GM12878 (cell line): ENCODE results near the gene FGF14. TPM values are rescaled to one million over a fixed set of nuclear protein-coding genes. Genes with fewer than 3 reads are reported as not detected.

ENCODE experiments used
- BRCA1 ChIP-seq: IDR thresholded peaks from 2 replicates; pipeline ENCODE4 v1.6.1; 2011; ENCODE audit warnings: low read depth, low read length, improper control_type of control experiment
- CHD2 ChIP-seq: IDR thresholded peaks from 2 replicates; pipeline ENCODE4 v1.6.1; 2011; ENCODE audit warnings: low read depth, low read length, improper control_type of control experiment, borderline replicate concordance
- EED ChIP-seq: sonication (generic); IDR thresholded peaks from 2 replicates; pipeline ENCODE4 v1.6.1; 2016; ENCODE audit warnings: antibody characterized with exemption, low read depth
- EGR1 ChIP-seq, 2 experiments: IDR thresholded peaks; 1 replicate in 1 of 2; 2 replicates in 1 of 2; pipeline ENCODE4 v1.6.1; 2011 to 2012; ENCODE audit warnings: low read depth in 2 of 2, low read length in 2 of 2, borderline replicate concordance in 1 of 2, mild to moderate bottlenecking in 1 of 2, moderate library complexity in 1 of 2
- EP300 ChIP-seq, 2 experiments: fragments of 150-350 bp in 1 of 2; IDR thresholded peaks; 2 replicates each; pipeline ENCODE4 v1.6.1; 2011 to 2012; ENCODE audit warnings: low read depth in 2 of 2, low read length in 2 of 2, borderline replicate concordance in 1 of 2, improper control_type of control experiment in 1 of 2, inconsistent platforms in 1 of 2; ENCODE audit not compliant: control insufficient read depth in 1 of 2
- MYB ChIP-seq: fragments of 150-350 bp; IDR thresholded peaks from 2 replicates; pipeline ENCODE4 v1.6.1; 2014; ENCODE audit warnings: mild to moderate bottlenecking, low read depth, low read length, borderline replicate concordance
- NFXL1 ChIP-seq: fragments of 450-650 bp; IDR thresholded peaks from 2 replicates; pipeline ENCODE4 v1.6.1; 2017; ENCODE audit warnings: antibody characterized with exemption, mild to moderate bottlenecking, borderline replicate concordance
- NFYA ChIP-seq: IDR thresholded peaks from 2 replicates; pipeline ENCODE4 v1.6.1; 2011; ENCODE audit warnings: low read depth, mild to moderate bottlenecking, low read length, improper control_type of control experiment, borderline replicate concordance
- NRF1 ChIP-seq: conservative IDR thresholded peaks from 2 replicates; pipeline ENCODE4 v1.6.1; 2011; ENCODE audit warnings: mild to moderate bottlenecking, low read depth, low read length, improper control_type of control experiment
- POLR2AphosphoS2 ChIP-seq: IDR thresholded peaks from 2 replicates; pipeline ENCODE4 v1.6.1; 2011; ENCODE audit warnings: low read depth, mild to moderate bottlenecking, low read length, improper control_type of control experiment, moderate library complexity
- RB1 ChIP-seq: fragments of 450-650 bp; formaldehyde crosslinking; IDR thresholded peaks from 2 replicates; pipeline ENCODE4 v1.6.1; 2017; ENCODE audit warnings: mild to moderate bottlenecking, borderline replicate concordance
- SREBF1 ChIP-seq: IDR thresholded peaks from 2 replicates; pipeline ENCODE4 v1.6.1; 2012; ENCODE audit warnings: mild to moderate bottlenecking, low read length
- SREBF2 ChIP-seq: IDR thresholded peaks from 2 replicates; pipeline ENCODE4 v1.6.1; 2012; ENCODE audit warnings: mild to moderate bottlenecking, low read length
- ZNF207 ChIP-seq: fragments of 450-650 bp; IDR thresholded peaks from 2 replicates; pipeline ENCODE4 v1.6.1; 2014; ENCODE audit warnings: antibody characterized with exemption, mild to moderate bottlenecking, borderline replicate concordance
- polyA plus RNA-seq, 11 experiments: library from polyadenylated mRNA; depleted of rRNA in 4 of 11; unstranded in 6 of 11; stranded (reverse) in 5 of 11; fragments of >200 nt; fragmentation: Nextera tagmentation in 4 of 11; fragmentation: Illumina TruSeq in 1 of 11; extraction: Ambion mirVana in 4 of 11; extraction: Trizol in 1 of 11; gene quantifications; 1 replicate in 1 of 11; 2 replicates in 10 of 11; pipeline versions ENCODE4 v1.2.1 to v1.2.3, GENCODE V29; 2011 to 2016; ENCODE audit warnings: inconsistent platforms in 2 of 11, missing spikeins in 2 of 11, low read depth in 1 of 11
- total RNA-seq, 4 experiments: library from RNA; depleted of rRNA in 3 of 4; stranded (reverse); fragments of >200 nt in 3 of 4; fragmentation: Illumina TruSeq in 1 of 4; extraction: Trizol in 1 of 4; gene quantifications; 2 replicates each; pipeline versions ENCODE4 v1.2.1 to v1.2.3, GENCODE V29; 2013 to 2021
- TF ChIP-seq, protein P1 (sequence below): fragments of 450-650 bp; formaldehyde crosslinking; IDR thresholded peaks from 2 replicates; pipeline ENCODE4 v1.5.0; 2022; ENCODE audit warnings: mild to moderate bottlenecking, missing genetic modification characterization
- TF ChIP-seq, protein P2 (sequence below): fragments of 450-650 bp; IDR thresholded peaks from 2 replicates; pipeline ENCODE4 v1.6.1; 2017; ENCODE audit warnings: mild to moderate bottlenecking
- TF ChIP-seq, protein P3 (sequence below): fragments of 150-350 bp; IDR thresholded peaks from 2 replicates; pipeline ENCODE4 v1.6.1; 2014; ENCODE audit warnings: mild to moderate bottlenecking, low read depth, low read length
- TF ChIP-seq, protein P4 (sequence below): IDR thresholded peaks from 2 replicates; pipeline ENCODE4 v1.6.1; 2011; ENCODE audit warnings: borderline replicate concordance, low read depth, mild to moderate bottlenecking, moderate library complexity, mixed read lengths, low read length; ENCODE audit not compliant: insufficient read depth; ENCODE audit errors: extremely low read length
- TF ChIP-seq, protein P5 (sequence below): IDR thresholded peaks from 2 replicates; pipeline ENCODE4 v1.6.1; 2011; ENCODE audit warnings: mild to moderate bottlenecking, low read depth, low read length, moderate library complexity; ENCODE audit not compliant: insufficient replicate concordance

The FGF14 gene
- total and polyA plus RNA-seq, 10 of the 15 experiments (the other 5 are each of a cell fraction or from before 2014, with no cell fraction given): under 0.01 to 0.44 (median 0.04) TPM

DNA sequence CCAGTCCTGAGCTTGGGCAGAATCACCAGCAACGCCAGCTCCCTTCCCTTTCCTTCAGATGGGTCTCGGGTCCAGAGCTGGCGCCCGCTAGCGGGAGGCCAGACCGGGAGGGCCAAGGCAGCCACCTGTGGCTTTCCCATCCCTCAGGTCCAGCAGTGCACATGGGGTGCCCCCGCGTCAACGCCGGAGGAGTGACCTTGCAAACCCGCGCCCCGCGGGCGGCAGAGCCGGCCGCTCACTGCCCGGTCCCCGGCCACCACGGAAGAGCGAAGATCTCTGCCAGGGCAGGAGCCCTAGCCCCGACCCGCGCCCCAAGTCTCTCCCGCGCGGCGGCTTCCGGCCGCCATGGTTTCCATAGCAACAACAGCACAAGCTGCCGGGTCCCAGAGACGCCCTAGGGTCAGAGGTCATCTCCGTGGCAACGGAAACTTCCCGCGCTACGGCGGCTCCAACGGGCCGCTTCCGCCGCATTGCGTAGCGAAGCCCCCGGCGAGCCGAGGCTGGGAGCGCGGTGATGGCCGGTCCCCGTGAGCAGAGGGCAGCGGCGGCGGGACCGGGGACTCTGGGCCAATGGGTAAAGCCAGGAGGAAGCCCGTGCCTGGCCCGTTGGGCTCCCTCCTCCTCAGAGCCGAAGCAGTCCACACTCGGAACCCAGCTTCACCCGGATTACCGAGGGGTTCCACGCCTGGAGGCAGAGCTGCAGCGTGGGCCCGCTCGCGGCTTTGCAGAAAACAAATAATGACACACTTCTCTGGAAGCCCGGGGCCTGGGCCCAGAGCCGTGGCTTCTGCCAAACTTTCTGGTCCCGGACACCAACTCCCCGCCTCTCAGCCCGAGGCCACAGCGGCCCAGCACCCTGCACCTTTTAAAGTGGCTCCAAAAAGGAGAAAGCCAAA, 7.4 kb downstream of the FGF14 start (continued):
- TF ChIP-seq CHD2: peak; percentile 66; the same call in 1 of the 2 replicates
- no peak for TF ChIP-seq POLR2AphosphoS2
- peak; percentile 40; the same call in 1 of the 2 replicates for TF ChIP-seq SREBF1
- no peak for TF ChIP-seq EP300 (IDR thresholded peaks at IDR 0.05; ENCODE audit: borderline replicate concordance in 1 of 2, control insufficient read depth in 1 of 2, low read depth in 2 of 2, low read length in 2 of 2)
- TF ChIP-seq, protein P1, sequence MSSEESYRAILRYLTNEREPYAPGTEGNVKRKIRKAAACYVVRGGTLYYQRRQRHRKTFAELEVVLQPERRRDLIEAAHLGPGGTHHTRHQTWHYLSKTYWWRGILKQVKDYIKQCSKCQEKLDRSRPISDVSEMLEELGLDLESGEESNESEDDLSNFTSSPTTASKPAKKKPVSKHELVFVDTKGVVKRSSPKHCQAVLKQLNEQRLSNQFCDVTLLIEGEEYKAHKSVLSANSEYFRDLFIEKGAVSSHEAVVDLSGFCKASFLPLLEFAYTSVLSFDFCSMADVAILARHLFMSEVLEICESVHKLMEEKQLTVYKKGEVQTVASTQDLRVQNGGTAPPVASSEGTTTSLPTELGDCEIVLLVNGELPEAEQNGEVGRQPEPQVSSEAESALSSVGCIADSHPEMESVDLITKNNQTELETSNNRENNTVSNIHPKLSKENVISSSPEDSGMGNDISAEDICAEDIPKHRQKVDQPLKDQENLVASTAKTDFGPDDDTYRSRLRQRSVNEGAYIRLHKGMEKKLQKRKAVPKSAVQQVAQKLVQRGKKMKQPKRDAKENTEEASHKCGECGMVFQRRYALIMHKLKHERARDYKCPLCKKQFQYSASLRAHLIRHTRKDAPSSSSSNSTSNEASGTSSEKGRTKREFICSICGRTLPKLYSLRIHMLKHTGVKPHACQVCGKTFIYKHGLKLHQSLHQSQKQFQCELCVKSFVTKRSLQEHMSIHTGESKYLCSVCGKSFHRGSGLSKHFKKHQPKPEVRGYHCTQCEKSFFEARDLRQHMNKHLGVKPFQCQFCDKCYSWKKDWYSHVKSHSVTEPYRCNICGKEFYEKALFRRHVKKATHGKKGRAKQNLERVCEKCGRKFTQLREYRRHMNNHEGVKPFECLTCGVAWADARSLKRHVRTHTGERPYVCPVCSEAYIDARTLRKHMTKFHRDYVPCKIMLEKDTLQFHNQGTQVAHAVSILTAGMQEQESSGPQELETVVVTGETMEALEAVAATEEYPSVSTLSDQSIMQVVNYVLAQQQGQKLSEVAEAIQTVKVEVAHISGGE (CRISPR knock-in tag): peak; percentile 39; the same call in 1 of the 2 replicates
- TF ChIP-seq, protein P2, sequence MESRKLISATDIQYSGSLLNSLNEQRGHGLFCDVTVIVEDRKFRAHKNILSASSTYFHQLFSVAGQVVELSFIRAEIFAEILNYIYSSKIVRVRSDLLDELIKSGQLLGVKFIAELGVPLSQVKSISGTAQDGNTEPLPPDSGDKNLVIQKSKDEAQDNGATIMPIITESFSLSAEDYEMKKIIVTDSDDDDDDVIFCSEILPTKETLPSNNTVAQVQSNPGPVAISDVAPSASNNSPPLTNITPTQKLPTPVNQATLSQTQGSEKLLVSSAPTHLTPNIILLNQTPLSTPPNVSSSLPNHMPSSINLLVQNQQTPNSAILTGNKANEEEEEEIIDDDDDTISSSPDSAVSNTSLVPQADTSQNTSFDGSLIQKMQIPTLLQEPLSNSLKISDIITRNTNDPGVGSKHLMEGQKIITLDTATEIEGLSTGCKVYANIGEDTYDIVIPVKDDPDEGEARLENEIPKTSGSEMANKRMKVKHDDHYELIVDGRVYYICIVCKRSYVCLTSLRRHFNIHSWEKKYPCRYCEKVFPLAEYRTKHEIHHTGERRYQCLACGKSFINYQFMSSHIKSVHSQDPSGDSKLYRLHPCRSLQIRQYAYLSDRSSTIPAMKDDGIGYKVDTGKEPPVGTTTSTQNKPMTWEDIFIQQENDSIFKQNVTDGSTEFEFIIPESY: no peak
- TF ChIP-seq, protein P3, sequence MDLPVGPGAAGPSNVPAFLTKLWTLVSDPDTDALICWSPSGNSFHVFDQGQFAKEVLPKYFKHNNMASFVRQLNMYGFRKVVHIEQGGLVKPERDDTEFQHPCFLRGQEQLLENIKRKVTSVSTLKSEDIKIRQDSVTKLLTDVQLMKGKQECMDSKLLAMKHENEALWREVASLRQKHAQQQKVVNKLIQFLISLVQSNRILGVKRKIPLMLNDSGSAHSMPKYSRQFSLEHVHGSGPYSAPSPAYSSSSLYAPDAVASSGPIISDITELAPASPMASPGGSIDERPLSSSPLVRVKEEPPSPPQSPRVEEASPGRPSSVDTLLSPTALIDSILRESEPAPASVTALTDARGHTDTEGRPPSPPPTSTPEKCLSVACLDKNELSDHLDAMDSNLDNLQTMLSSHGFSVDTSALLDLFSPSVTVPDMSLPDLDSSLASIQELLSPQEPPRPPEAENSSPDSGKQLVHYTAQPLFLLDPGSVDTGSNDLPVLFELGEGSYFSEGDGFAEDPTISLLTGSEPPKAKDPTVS: no peak
- TF ChIP-seq NRF1: no peak
- peak; percentile 58; the same call in 1 of the 2 replicates for TF ChIP-seq ZNF207
- no peak for TF ChIP-seq MYB
- TF ChIP-seq EED: no peak; the same call in 1 of the 2 replicates
- TF ChIP-seq, protein P4, sequence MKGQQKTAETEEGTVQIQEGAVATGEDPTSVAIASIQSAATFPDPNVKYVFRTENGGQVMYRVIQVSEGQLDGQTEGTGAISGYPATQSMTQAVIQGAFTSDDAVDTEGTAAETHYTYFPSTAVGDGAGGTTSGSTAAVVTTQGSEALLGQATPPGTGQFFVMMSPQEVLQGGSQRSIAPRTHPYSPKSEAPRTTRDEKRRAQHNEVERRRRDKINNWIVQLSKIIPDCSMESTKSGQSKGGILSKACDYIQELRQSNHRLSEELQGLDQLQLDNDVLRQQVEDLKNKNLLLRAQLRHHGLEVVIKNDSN: no peak
- TF ChIP-seq SREBF2: no peak
- peak; percentile 8 to 21; a peak in 1 of 3 replicates for TF ChIP-seq EGR1 (IDR thresholded peaks at IDR 0.05; ENCODE audit: borderline replicate concordance in 1 of 2, low read depth in 2 of 2, low read length in 2 of 2)
- no peak for TF ChIP-seq BRCA1
- no peak for TF ChIP-seq NFXL1
- TF ChIP-seq NFYA: no peak
- TF ChIP-seq, protein P5, sequence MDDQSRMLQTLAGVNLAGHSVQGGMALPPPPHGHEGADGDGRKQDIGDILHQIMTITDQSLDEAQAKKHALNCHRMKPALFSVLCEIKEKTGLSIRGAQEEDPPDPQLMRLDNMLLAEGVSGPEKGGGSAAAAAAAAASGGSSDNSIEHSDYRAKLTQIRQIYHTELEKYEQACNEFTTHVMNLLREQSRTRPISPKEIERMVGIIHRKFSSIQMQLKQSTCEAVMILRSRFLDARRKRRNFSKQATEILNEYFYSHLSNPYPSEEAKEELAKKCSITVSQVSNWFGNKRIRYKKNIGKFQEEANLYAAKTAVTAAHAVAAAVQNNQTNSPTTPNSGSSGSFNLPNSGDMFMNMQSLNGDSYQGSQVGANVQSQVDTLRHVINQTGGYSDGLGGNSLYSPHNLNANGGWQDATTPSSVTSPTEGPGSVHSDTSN: peak; percentile 1
- peak; percentile 99 for TF ChIP-seq RB1
